Measurements from ENCODE around the gene SLC45A3.
"Not testable (repeated sequence)": the region's sequence is repeated elsewhere in the genome, so short reads cannot be mapped to it uniquely, and the experiment has no call there.

The SLC45A3 gene

GRCh38 chr1:205645519-205645918, 34.8 kb downstream of the SLC45A3 start:
- no peak for DNase-seq (ENCODE audit: low spot score)
- TF ChIP-seq CTCF (IDR thresholded peaks at IDR 0.05; ENCODE audit: borderline replicate concordance, control extremely low read depth, extremely low read depth, insufficient read depth, missing control alignments) = no peak
- in situ Hi-C loops (cut with MboI; ENCODE audit: low sequenced_read_pairs, unreplicated experiment) = loop anchor here (10.0 kb wide), 1 partner anchor 121 kb away; no protein-coding TSS in a partner anchor

- in situ Hi-C loops (cut with MboI; ENCODE audit: low sequenced_read_pairs, unreplicated experiment) = loop anchor here (10.0 kb wide), 1 partner anchor 118 kb away; no protein-coding TSS in a partner anchor
- no peak for TF ChIP-seq CTCF (IDR thresholded peaks at IDR 0.05; ENCODE audit: borderline replicate concordance, control extremely low read depth, extremely low read depth, insufficient read depth, missing control alignments)
- DNase-seq (ENCODE audit: low spot score) = no peak
These were observed 37.5 kb downstream of the SLC45A3 start for GRCh38 chr1:205642679-205643307.

GRCh38 chr1:205639567-205639966, 40.7 kb downstream of the SLC45A3 start:
- TF ChIP-seq CTCF (IDR thresholded peaks at IDR 0.05; ENCODE audit: borderline replicate concordance, control extremely low read depth, extremely low read depth, insufficient read depth, missing control alignments) = no peak
- in situ Hi-C loops (cut with MboI; ENCODE audit: low sequenced_read_pairs, unreplicated experiment) = no loop called here
- no peak for DNase-seq (ENCODE audit: low spot score)

GRCh38 chr1:205637854-205638468, 42.3 kb downstream of the SLC45A3 start:
- DNase-seq (ENCODE audit: low spot score) = no peak
- TF ChIP-seq CTCF (IDR thresholded peaks at IDR 0.05; ENCODE audit: borderline replicate concordance, control extremely low read depth, extremely low read depth, insufficient read depth, missing control alignments) = no peak
- in situ Hi-C loops (cut with MboI; ENCODE audit: low sequenced_read_pairs, unreplicated experiment) = no loop called here

- in situ Hi-C loops (cut with MboI; ENCODE audit: low sequenced_read_pairs, unreplicated experiment) = no loop called here
- no peak for TF ChIP-seq CTCF (IDR thresholded peaks at IDR 0.05; ENCODE audit: borderline replicate concordance, control extremely low read depth, extremely low read depth, insufficient read depth, missing control alignments)
- DNase-seq (ENCODE audit: low spot score) = no peak
These were observed 43.6 kb downstream of the SLC45A3 start for GRCh38 chr1:205636732-205637131.

- DNase-seq (ENCODE audit: low spot score); in situ Hi-C loops (cut with MboI; ENCODE audit: low sequenced_read_pairs, unreplicated experiment): not testable (repeated sequence)
These were observed 44.2 kb downstream of the SLC45A3 start for GRCh38 chr1:205636138-205636530.

- DNase-seq (ENCODE audit: low spot score) = no peak
- TF ChIP-seq CTCF (IDR thresholded peaks at IDR 0.05; ENCODE audit: borderline replicate concordance, control extremely low read depth, extremely low read depth, insufficient read depth, missing control alignments) = no peak
- in situ Hi-C loops (cut with MboI; ENCODE audit: low sequenced_read_pairs, unreplicated experiment) = loop anchor here (5.0 kb wide), 1 partner anchor 46 kb away; no protein-coding TSS in a partner anchor
These were observed 46.8 kb downstream of the SLC45A3 start for GRCh38 chr1:205633421-205633976.

Data from GM13976 (cell line).